Heart left ventricle (tissue), 13 donors: ENCODE results near the gene KCND1.

Source experiments
- CTCF ChIP-seq, 12 donors: fragments of 200-600 bp; sonication (generic) in 4 of 12; IDR thresholded peaks; one replicate each; pipeline versions ENCODE4 v1.5.0 to v1.8.0; 2018 to 2022; ENCODE audit warnings: antibody characterized with exemption in 12 of 12, mild to moderate bottlenecking in 5 of 12
- POLR2A ChIP-seq, 2 donors: fragments of 450-650 bp; IDR thresholded peaks; one replicate each; pipeline ENCODE4 v1.6.1; 2017; ENCODE audit warnings: antibody characterized with exemption in 2 of 2, mild to moderate bottlenecking in 2 of 2, moderate library complexity in 2 of 2
- donor health status: ischemic (EF 13 %, LVEDD 7.1; RV severe dilation, severe dysfunction).
- donor health status: DM: no; HTN: yes; CAD: no.
- donor health status: DM: no; HTN: no; CAD: no.
- donor health status: ischemic (EF 25% LVEDD 6.9; RV normal size, moderate dysfunction).
- donor health status: ischemic (EF 25% LVEDD 5.7; RV mildly dilated, moderate dysfunction).
- donor health status: ischemic (EF 35%, LVEDD 5.7; RV mildly dilated, moderate dysfunction).
- donor health status: nonischemic (EF 11% LVEDD 7.7; RV severe dilation, severe dysfunction).
- donor health status: DM: yes; HTN: yes; CAD: no.
- donor health status: PGD.
- donor health status: ischemic (EF 29% LVEDD 5.4; RV normal size, mild dysfunction).
- donor health status: nonischemic (EF 23%, LVEDD 6.1; RV moderate dilation, normal function).

GRCh38 chrX:48918301-48918642, 53.4 kb downstream of the KCND1 start:
- no peak for TF ChIP-seq CTCF (IDR thresholded peaks at IDR 0.05)
- no peak for TF ChIP-seq POLR2A (IDR thresholded peaks at IDR 0.05)
